SK-N-SH (cell line): ENCODE data around the gene THTPA.

Experiments used
- CTCF ChIP-seq: fragments of 200-600 bp; sonication (generic); IDR thresholded peaks from 2 replicates; pipeline ENCODE4 v1.6.1; 2017; ENCODE audit warnings: antibody characterized with exemption, mild to moderate bottlenecking, moderate library complexity
- EP300 ChIP-seq, 2 experiments: IDR thresholded peaks; 2 replicates each; pipeline versions ENCODE4 v1.4.0 to v1.6.1; 2012; ENCODE audit warnings: borderline replicate concordance in 1 of 2, low read depth in 1 of 2, low read length in 1 of 2
- EZH2phosphoT487 ChIP-seq: fragments of 200-600 bp; sonication (generic); IDR thresholded peaks from 2 replicates; pipeline ENCODE4 v1.6.1; 2017; ENCODE audit warnings: low read depth, mixed run types, mild to moderate bottlenecking, antibody characterized with exemption, moderate library complexity, borderline replicate concordance
- GABPA ChIP-seq: IDR thresholded peaks from 2 replicates; pipeline ENCODE4 v1.4.0; 2012; ENCODE audit warnings: low read depth, mild to moderate bottlenecking
- JUND ChIP-seq: IDR thresholded peaks from 2 replicates; pipeline ENCODE4 v1.4.0; 2012
- POLR2AphosphoS5 ChIP-seq: IDR thresholded peaks from 2 replicates; pipeline ENCODE4 v1.6.1; 2012; ENCODE audit warnings: low read depth, low read length
- RCOR1 ChIP-seq: fragments of 150-350 bp; IDR thresholded peaks from 2 replicates; pipeline ENCODE4 v1.6.1; 2017; ENCODE audit warnings: antibody characterized with exemption, low read length
- REST ChIP-seq: IDR thresholded peaks from 2 replicates; pipeline ENCODE4 v1.6.1; 2012; ENCODE audit warnings: mild to moderate bottlenecking, low read depth, low read length, moderate library complexity
- RFX5 ChIP-seq: IDR thresholded peaks from 2 replicates; pipeline ENCODE4 v1.6.1; 2012; ENCODE audit warnings: mild to moderate bottlenecking, improper control_type of control experiment, low read length
- SIN3A ChIP-seq: IDR thresholded peaks from 2 replicates; pipeline ENCODE4 v1.6.1; 2012; ENCODE audit warnings: low read depth, mild to moderate bottlenecking, low read length, moderate library complexity, borderline replicate concordance
- TCF12 ChIP-seq: IDR thresholded peaks from 2 replicates; pipeline ENCODE4 v1.4.0; 2012
- USF2 ChIP-seq: fragments of 150-350 bp; IDR thresholded peaks from 2 replicates; pipeline ENCODE4 v1.6.1; 2017; ENCODE audit warnings: antibody characterized with exemption, low read length, low read depth, borderline replicate concordance

GRCh38 chr14:23562822-23563472 lies 6.9 kb downstream of the THTPA start:
- TF ChIP-seq REST (no peak), JUND (no peak; the same call in 1 of the 2 replicates), EZH2phosphoT487 (no peak), RCOR1 (0 out of 2 replicates have a peak, but pooled peaks have one; percentile 10), CTCF (peak; percentile 90), POLR2AphosphoS5 (no peak), SIN3A (no peak), TCF12 (no peak), USF2 (no peak), EP300 (IDR thresholded peaks at IDR 0.05; ENCODE audit: borderline replicate concordance in 1 of 2, low read depth in 1 of 2, low read length in 1 of 2) (no peak), RFX5 (no peak), GABPA (no peak)
